OCI-LY3 (cell line): Measurements from ENCODE around the gene MEAF6.

Experiments used
- EZH2phosphoT487 ChIP-seq: fragments of 200-600 bp; shearing (Covaris generic); IDR thresholded peaks from 2 replicates; pipeline ENCODE4 v1.6.1; 2018; ENCODE audit warnings: antibody characterized with exemption, mixed run types, low read depth
- TF ChIP-seq, protein P1 (sequence below): fragments of 200-600, 300-600 bp; sonication (generic); IDR thresholded peaks from 2 replicates; pipeline ENCODE4 v1.5.1; 2014; ENCODE audit warnings: antibody characterized with exemption, low read length, low read depth

DNA sequence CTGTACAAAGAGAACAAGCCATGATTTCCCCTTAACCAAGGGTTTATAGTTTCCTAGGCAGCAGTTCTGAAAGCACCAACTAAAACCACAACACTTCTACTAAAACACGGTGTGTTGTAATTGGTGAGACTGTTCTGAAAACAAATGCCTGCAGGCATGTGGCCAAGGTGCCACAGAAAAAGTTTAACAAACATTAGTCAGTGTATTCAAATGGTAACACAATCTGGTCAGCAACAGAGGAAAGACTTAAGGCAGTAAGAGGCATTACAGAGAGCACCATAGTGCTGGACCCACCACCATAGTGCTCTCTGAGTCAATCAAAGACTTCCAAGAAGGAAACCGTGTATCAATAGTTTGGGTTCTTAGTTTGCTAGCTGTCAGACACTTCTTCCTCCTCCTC is 22.8 kb upstream of the MEAF6 start:
- TF ChIP-seq, protein P1, sequence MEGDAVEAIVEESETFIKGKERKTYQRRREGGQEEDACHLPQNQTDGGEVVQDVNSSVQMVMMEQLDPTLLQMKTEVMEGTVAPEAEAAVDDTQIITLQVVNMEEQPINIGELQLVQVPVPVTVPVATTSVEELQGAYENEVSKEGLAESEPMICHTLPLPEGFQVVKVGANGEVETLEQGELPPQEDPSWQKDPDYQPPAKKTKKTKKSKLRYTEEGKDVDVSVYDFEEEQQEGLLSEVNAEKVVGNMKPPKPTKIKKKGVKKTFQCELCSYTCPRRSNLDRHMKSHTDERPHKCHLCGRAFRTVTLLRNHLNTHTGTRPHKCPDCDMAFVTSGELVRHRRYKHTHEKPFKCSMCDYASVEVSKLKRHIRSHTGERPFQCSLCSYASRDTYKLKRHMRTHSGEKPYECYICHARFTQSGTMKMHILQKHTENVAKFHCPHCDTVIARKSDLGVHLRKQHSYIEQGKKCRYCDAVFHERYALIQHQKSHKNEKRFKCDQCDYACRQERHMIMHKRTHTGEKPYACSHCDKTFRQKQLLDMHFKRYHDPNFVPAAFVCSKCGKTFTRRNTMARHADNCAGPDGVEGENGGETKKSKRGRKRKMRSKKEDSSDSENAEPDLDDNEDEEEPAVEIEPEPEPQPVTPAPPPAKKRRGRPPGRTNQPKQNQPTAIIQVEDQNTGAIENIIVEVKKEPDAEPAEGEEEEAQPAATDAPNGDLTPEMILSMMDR = no peak
- no peak for TF ChIP-seq EZH2phosphoT487
